SK-N-SH (cell line): ENCODE measurements around the gene SLBP. TPM values are rescaled to one million over a fixed set of nuclear protein-coding genes. Genes with fewer than 3 reads are reported as not detected.

Experiments
- CTCF ChIA-PET: fragments of 300-600, 350-600 bp; formaldehyde crosslinking; extraction: SDS; loops from one replicate; lab custom pipeline; 2021; lab: Yijun Ruan, JAX
- POLR2A ChIA-PET: fragments of 350-600 bp; sonication (Branson Sonifier 250); formaldehyde crosslinking; extraction: SDS; loops from one replicate; lab custom pipeline; 2020; ENCODE audit warnings: antibody characterized with exemption, inconsistent platforms; lab: Yijun Ruan, JAX
- DNase-seq: peaks from one replicate; pipeline ENCODE4 v3.0.0; 2012
- H2AFZ ChIP-seq: fragments of 200-600 bp; sonication (generic); 2 replicates; pipeline ENCODE4 v1.8.1; 2016; ENCODE audit warnings: antibody characterized with exemption, mild to moderate bottlenecking, low read depth
- H3F3A ChIP-seq: fragments of 200-600 bp; sonication (generic); replicated peaks from 2 replicates; pipeline ENCODE3; 2016; ENCODE audit warnings: antibody characterized with exemption, mild to moderate bottlenecking; ENCODE audit not compliant: insufficient read depth
- H3K27ac ChIP-seq, 2 experiments: fragments of 200-500 bp in 1 of 2; fragments of 200-600 bp in 1 of 2; sonication (Bioruptor generic) in 1 of 2; sonication (generic), shearing (Covaris generic) in 1 of 2; 2 replicates each; pipeline versions ENCODE4 v1.5.1 to v1.6.1; 2014 to 2016; ENCODE audit warnings: low read depth in 2 of 2, inconsistent platforms in 1 of 2, low read length in 1 of 2, mild to moderate bottlenecking in 1 of 2, mixed read lengths in 1 of 2
- H3K27me3 ChIP-seq: fragments of 200-600 bp; sonication (generic), shearing (Covaris generic); 2 replicates; pipeline ENCODE4 v1.6.1; 2016; ENCODE audit warnings: mixed run types; ENCODE audit not compliant: insufficient read depth
- H3K36me3 ChIP-seq, 2 experiments: fragments of 200-500 bp in 1 of 2; fragments of 200-600 bp in 1 of 2; sonication (Bioruptor generic) in 1 of 2; sonication (generic) in 1 of 2; replicated peaks in 1 of 2; 2 replicates each; pipeline versions ENCODE3 to v1.5.1; 2014 to 2016; ENCODE audit warnings: low read length in 1 of 2, mild to moderate bottlenecking in 1 of 2; ENCODE audit not compliant: insufficient read depth in 2 of 2, control insufficient read depth in 1 of 2
- H3K4me1 ChIP-seq, 2 experiments: fragments of 200-500 bp in 1 of 2; fragments of 200-600 bp in 1 of 2; sonication (Bioruptor generic) in 1 of 2; sonication (generic), shearing (Covaris generic) in 1 of 2; 2 replicates each; pipeline versions ENCODE4 v1.5.1 to v1.6.1; 2014 to 2016; ENCODE audit warnings: low read depth in 1 of 2, low read length in 1 of 2, mixed run types in 1 of 2; ENCODE audit not compliant: insufficient read depth in 2 of 2, control insufficient read depth in 1 of 2
- H3K4me2 ChIP-seq: fragments of 200-600 bp; sonication (generic), shearing (Covaris generic); 2 replicates; pipeline ENCODE4 v1.6.1; 2017; ENCODE audit warnings: mixed run types
- H3K4me3 ChIP-seq, 2 experiments: fragments of 200-500 bp in 1 of 2; fragments of 200-600 bp in 1 of 2; sonication (Bioruptor generic) in 1 of 2; sonication (generic), shearing (Covaris generic) in 1 of 2; 2 replicates each; pipeline versions ENCODE4 v1.5.1 to v1.8.1; 2014 to 2016; ENCODE audit warnings: low read depth in 2 of 2, inconsistent platforms in 1 of 2, low read length in 1 of 2, mild to moderate bottlenecking in 1 of 2, mixed read lengths in 1 of 2, moderate library complexity in 1 of 2
- H3K79me2 ChIP-seq: fragments of 200-600 bp; sonication (generic); 2 replicates; pipeline ENCODE4 v1.8.1; 2017; ENCODE audit warnings: mild to moderate bottlenecking; ENCODE audit not compliant: insufficient read depth
- H3K9ac ChIP-seq: fragments of 200-600 bp; sonication (generic); 2 replicates; pipeline ENCODE4 v1.6.1; 2017; ENCODE audit warnings: mixed run types
- H3K9me2 ChIP-seq: fragments of 200-600 bp; sonication (generic); 2 replicates; pipeline ENCODE4 v1.6.1; 2017; ENCODE audit warnings: mixed run types
- H3K9me3 ChIP-seq: fragments of 200-600 bp; sonication (generic); 2 replicates; pipeline ENCODE4 v1.6.1; 2017; ENCODE audit warnings: mixed run types, mild to moderate bottlenecking, moderate library complexity
- H4K20me1 ChIP-seq: fragments of 200-600 bp; sonication (generic); 2 replicates; pipeline ENCODE4 v1.6.1; 2017; ENCODE audit warnings: mild to moderate bottlenecking, mixed run types; ENCODE audit not compliant: insufficient read depth
- ELF1 ChIP-seq: IDR thresholded peaks from 2 replicates; pipeline ENCODE4 v1.4.0; 2012
- FOXM1 ChIP-seq: IDR thresholded peaks from 2 replicates; pipeline ENCODE4 v1.4.0; 2012; ENCODE audit warnings: low read depth, mild to moderate bottlenecking
- GABPA ChIP-seq: IDR thresholded peaks from 2 replicates; pipeline ENCODE4 v1.4.0; 2012; ENCODE audit warnings: low read depth, mild to moderate bottlenecking
- MXI1 ChIP-seq: IDR thresholded peaks from 2 replicates; pipeline ENCODE4 v1.6.1; 2012; ENCODE audit warnings: mild to moderate bottlenecking, low read depth, low read length, improper control_type of control experiment
- NFIC ChIP-seq: IDR thresholded peaks from 2 replicates; pipeline ENCODE4 v1.4.0; 2012; ENCODE audit warnings: borderline replicate concordance
- PBX3 ChIP-seq: IDR thresholded peaks from 2 replicates; pipeline ENCODE4; 2012
- RCOR1 ChIP-seq: fragments of 150-350 bp; IDR thresholded peaks from 2 replicates; pipeline ENCODE4 v1.6.1; 2017; ENCODE audit warnings: antibody characterized with exemption, low read length
- RXRA ChIP-seq: IDR thresholded peaks from 2 replicates; pipeline ENCODE4 v1.4.0; 2012; ENCODE audit warnings: low read depth, mild to moderate bottlenecking, borderline replicate concordance
- SIN3A ChIP-seq: IDR thresholded peaks from 2 replicates; pipeline ENCODE4 v1.6.1; 2012; ENCODE audit warnings: low read depth, mild to moderate bottlenecking, low read length, moderate library complexity, borderline replicate concordance
- USF2 ChIP-seq: fragments of 150-350 bp; IDR thresholded peaks from 2 replicates; pipeline ENCODE4 v1.6.1; 2017; ENCODE audit warnings: antibody characterized with exemption, low read length, low read depth, borderline replicate concordance
- WGBS: methylation state at CpG from one replicate; pipeline ENCODE4 v1.1.6; 2017; ENCODE audit warnings: low lambda C conversion rate; 5-methylcytosine and 5-hydroxymethylcytosine counted together
- polyA plus RNA-seq, 3 experiments: library from polyadenylated mRNA; depleted of rRNA; stranded (reverse); fragments of >200 nt; gene quantifications; 2 replicates each; pipeline ENCODE4 v1.2.3, GENCODE V29; 2012
- TF ChIP-seq, protein P1 (sequence below): fragments of 150-350 bp; IDR thresholded peaks from 2 replicates; pipeline ENCODE4 v1.6.1; 2016; ENCODE audit warnings: mild to moderate bottlenecking, low read depth, low read length

Gene SLBP
- polyA plus RNA-seq, 1 of the 3 experiments (the other 2 are of a cell fraction) = 51.5 TPM

DNA sequence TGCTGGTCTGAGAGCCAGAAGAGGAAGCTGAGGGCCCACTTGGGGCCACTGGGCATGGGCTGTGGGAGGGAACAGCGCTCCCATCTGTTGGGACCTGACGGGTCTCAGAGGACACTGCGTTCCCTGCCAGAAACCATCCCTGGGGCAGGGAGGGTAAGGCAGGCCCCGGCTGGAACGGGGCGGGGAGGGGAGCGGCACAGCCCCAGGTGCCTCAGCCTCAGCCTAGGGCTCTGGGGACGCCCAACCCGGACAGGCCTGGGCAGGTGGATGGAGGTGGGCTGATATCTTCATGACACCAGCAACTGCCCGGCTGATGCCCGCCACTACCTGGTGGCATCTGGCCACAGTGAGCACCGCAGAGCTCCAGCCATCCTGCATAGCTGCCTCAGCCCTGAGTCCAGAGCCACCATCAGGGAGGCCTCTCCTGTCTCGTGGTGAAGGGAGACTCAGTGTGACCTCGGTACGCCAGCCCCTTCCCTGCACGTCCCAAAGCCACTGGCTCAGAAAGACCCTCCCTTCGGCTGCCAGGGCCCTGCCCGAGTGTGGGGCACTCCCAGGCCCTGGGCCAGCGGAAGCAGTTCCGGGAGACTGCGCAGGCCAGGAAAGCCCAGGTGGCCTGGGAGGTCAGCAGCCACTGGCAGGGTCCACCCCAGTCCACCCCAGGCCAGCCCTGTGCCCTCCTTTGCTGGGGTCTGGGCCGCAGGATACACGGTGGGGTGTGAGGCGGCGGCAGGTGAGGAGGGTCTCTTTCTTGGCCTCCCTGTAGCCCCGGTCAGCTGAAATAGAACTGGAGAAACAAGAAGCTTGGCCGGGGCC is 46.4 kb upstream of the SLBP start:
- no peak overlapping the region for H3K9ac ChIP-seq
- no peaks in the 10 kb centered on the region for H3K36me3 ChIP-seq
- POLR2A ChIA-PET = interaction anchor here (0.6 kb wide), 1 partner anchor 16 kb away, joined by 5 read pairs; no protein-coding TSS in a partner anchor
- no peak overlapping the region for H3K27ac ChIP-seq
- H3K4me2 ChIP-seq = no peak overlapping the region
- WGBS = 74% methylated on average over 3 of the region's 27 CpGs
- H4K20me1 ChIP-seq = no peaks in the 10 kb centered on the region
- H3K4me3 ChIP-seq = no peak overlapping the region
- TF ChIP-seq NFIC (no peak), ELF1 (no peak), RCOR1 (no peak), PBX3 (no peak), FOXM1 (no peak), MXI1 (no peak), USF2 (no peak)
- TF ChIP-seq, protein P1, sequence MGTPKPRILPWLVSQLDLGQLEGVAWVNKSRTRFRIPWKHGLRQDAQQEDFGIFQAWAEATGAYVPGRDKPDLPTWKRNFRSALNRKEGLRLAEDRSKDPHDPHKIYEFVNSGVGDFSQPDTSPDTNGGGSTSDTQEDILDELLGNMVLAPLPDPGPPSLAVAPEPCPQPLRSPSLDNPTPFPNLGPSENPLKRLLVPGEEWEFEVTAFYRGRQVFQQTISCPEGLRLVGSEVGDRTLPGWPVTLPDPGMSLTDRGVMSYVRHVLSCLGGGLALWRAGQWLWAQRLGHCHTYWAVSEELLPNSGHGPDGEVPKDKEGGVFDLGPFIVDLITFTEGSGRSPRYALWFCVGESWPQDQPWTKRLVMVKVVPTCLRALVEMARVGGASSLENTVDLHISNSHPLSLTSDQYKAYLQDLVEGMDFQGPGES = no peak
- no peak for DNase-seq
- H3K27me3 ChIP-seq = no peaks in the 10 kb centered on the region
- peaks cover 0 to 29% of the 10 kb centered on the region in 2 experiments; a peak in 1 of 4 replicates for H3K4me1 ChIP-seq
- H3K79me2 ChIP-seq = no peaks in the 10 kb centered on the region
- CTCF ChIA-PET = interaction anchor here (1.0 to 12.0 kb wide), 4 partner anchors 11 to 140 kb away, joined by 3 to 88 read pairs (median 8); no protein-coding TSS in a partner anchor
- no peaks in the 10 kb centered on the region for H3K9me3 ChIP-seq
- no peaks in the 10 kb centered on the region for H3F3A ChIP-seq
- H3K9me2 ChIP-seq = no peaks in the 10 kb centered on the region
- no peak overlapping the region for H2AFZ ChIP-seq

DNA sequence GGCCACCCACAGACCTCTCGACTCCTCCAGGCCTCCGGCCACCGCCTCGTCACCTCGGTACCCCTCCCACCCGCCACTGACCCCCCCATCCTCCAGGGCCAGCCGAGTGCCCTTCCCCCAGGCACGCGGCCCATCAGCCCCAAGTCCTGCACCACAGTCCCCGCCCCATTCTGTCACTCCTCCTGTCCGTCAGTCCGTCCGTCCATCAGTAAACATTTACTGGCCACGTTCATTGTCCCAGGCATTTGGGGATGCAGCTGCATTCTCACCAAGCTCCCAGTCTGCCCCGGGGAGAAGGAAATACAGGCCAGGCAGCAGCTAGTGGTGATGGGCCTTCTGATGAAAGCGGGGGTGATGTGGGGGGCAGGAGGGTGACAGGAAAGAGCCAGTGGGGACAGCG is 45.7 kb upstream of the SLBP start:
- H3K79me2 ChIP-seq = no peaks in the 10 kb centered on the region
- no peak for TF ChIP-seq GABPA
- no peak for TF ChIP-seq RXRA
- TF ChIP-seq SIN3A = no peak
- WGBS = 73% methylated on average over 17 of the region's 17 CpGs
- no peaks in the 10 kb centered on the region for H3K9me2 ChIP-seq
- no peak overlapping the region for H3K4me3 ChIP-seq
- ChIA-PET CTCF (interaction anchor here (0.8 to 12.0 kb wide), 5 partner anchors 10 to 141 kb away, joined by 3 to 88 read pairs (median 4); no protein-coding TSS in a partner anchor), POLR2A (no interaction called here)
- no peaks in the 10 kb centered on the region for H3F3A ChIP-seq
- no peak overlapping the region for H3K4me2 ChIP-seq
- no peaks in the 10 kb centered on the region for H3K27me3 ChIP-seq
- no peaks in the 10 kb centered on the region for H3K36me3 ChIP-seq
- H4K20me1 ChIP-seq = no peaks in the 10 kb centered on the region
- no peak for DNase-seq
- no peak overlapping the region for H3K9ac ChIP-seq
- H2AFZ ChIP-seq = no peak overlapping the region
- peaks cover 0 to 30% of the 10 kb centered on the region in 2 experiments; a peak in 1 of 4 replicates for H3K4me1 ChIP-seq
- H3K27ac ChIP-seq = no peak overlapping the region
- no peaks in the 10 kb centered on the region for H3K9me3 ChIP-seq
